ENCODE measurements around the gene OPALIN.
A peak's percentile ranks its signal among the peaks of the same experiment; 100 is the strongest.

OPALIN gene, protein sequence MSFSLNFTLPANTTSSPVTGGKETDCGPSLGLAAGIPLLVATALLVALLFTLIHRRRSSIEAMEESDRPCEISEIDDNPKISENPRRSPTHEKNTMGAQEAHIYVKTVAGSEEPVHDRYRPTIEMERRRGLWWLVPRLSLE

DNA sequence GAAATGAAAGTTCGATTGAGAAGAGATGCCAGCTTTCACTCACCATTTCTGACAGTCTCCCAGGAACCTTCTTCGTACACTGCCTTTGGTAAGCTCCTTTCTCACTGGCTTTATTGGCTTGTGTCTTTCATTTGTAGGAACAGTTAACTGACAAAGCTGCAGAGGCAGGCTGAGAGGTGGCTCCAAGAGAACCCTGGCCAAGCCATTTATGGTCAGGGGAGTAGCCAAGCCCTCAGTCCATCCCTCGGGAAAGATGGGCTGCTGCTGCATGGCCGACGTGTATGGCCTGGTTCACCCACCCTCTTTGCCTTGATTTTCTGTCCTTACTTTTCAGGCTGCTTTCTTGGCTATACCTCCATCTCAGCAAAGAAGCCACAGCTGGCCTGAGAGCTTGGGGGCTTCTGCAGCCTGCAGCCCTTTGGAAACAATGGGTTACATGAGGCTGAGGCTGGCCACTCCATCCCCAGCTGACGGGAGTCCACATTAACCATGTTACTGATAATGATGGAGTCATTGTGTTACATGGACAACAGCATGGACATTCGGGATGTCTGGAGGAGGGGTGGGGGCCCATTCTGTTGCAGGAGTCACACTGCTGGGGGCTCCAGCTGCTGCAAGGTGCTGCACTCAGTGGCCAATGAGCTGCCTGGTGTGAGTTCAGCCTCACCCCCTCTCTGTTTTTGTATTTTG is at the start of gene OPALIN:
Gene OPALIN, minus strand, starts transcription at position 152 of the 690 bp plus-strand sequence. Its CDS starts 106 bp downstream, at position 46.
- no peak for DNase-seq

DNA sequence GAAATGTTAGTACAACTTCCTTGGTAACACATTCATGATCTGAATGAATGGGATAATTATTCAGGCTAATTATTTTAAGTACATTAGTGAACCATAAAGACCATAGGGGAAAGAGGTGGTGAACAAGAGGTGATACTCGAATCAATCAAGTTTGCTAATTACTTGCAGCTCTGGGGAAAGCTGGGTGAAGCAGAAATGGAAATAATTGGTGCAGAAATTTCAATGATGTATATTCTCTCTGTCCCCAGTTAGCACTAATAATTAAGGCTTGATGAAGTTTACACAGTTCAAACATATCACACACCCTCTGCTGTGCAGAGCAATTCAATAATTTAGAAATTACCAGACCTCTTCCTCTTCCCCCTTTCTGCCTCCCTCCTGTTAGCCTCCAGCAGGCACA is 49.4 kb upstream of the OPALIN start:
- no peak for DNase-seq

DNA sequence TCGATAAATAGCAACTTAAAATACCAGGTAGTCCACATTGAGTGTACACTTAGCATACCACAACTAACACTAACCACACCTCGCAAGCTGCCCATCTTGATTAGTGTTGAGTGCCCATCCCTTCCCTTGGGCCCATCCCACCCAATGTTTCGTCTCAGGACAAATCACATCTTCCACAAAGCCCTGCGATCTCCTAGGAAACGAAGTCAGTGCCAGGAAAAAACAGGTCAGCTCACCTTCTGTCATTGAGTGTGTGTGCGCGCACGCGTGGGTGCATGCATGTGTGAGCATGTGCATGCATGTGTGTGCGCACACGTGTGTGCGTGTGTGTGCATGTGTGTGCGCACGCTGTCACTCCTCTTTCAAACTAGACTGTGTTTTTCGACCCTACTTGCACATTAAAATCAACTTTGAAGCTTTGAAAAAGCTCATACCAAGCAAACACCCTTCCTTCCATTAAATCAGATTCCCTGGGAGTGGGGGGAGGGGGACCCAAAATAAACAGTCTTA is 48.8 kb upstream of the OPALIN start:
- DNase-seq, result no peak

DNA sequence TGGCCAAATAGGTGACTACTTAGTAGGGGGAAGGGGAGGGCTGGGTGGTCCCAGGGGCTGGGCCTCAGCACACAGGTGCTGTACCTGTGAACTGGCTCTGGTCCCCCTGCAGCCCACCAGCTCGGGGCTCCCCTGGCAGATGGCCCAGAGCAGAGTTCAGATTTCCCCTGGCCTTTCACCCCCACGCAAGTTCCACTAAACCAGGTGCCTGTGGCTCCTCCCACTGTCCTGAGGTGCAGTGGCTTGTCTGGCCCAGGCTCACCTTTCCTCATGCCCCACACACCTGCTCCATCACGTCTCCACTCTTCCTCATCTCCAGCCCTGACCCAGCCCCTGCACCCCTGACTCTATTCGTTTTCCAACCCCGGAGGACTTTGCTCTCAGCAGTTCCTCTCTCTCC is 47.3 kb upstream of the OPALIN start:
- no peak for DNase-seq

DNA sequence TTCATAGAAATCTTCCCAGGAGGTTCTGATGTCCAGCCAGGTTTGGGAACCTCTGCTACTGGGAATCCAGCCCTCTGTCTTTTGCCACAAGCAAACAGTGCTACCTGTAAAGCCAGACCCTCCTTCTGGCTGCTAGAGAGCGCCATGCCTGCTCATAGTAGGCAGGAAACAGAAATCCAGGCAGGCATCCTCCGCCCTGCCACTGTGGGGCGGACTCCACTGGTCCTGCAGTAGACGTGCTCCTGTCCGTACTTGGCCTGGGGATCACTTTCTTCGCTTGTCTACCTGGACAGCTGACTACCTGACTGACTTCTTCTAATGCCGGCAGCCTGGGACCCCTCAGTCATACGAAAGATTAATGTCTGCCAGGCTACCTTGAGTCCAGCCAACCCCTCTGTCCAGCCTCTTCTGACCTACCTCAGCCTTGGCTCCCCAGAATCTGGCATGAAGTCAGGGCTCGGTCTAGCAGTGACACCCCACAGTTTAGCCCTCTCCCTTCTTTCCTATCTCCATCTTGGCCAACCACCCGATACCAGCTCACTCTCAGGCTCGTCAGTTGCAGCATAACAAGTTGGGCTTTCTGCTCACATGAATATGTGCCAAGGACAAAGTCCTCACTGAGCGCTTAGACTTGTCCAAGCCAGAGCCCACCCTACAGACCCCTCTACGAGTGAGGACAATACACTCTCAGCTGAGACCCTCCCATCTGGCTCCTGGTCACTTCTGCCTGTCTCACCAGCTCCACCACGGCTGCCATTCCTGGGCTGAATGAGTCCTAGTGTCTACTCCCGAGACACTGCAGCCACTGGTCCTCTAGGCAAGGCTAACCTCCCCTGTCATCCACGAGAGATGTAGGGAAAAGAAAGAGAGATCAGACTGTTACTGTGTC is 43.9 kb upstream of the OPALIN start:
- DNase-seq, result no peak

DNA sequence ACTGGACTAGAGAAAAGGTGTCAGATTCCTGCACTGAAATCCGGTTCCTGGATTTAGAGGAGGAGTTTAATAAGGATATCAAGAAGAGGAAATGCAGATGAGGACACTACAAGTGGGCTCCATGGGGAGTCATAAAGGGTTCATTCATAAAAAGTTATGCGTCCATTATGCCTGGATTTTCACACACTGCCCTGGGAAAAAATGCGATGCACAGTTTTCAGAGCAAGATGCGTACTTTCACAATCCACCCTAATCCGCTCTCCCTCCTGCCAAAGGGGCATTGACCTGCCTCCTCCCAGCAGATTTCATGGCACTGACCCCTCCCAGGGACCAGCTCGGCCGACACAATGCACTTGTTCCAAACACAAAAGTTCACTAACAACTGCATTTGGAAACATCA is 42.2 kb upstream of the OPALIN start:
- DNase-seq, result no peak

DNA sequence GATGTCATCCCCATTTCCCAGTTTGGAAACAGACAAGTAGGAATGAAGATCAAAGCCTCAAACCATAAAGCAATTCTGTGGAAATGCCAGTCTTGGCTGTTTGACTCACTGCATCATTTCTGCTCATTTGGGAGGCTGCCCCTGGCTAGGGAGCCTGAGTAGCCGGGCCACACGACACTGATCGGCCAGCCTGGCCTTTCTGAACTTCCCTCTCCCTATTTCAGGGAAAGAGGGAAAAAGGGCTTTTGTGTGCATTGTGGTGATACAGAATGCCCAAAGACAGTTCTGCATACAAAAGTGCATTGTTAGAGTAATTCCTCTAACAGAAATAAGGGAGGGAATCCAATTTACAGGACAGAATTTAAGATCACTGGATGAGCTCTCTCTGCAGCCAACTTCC is 41.7 kb upstream of the OPALIN start:
- no peak for DNase-seq

DNA sequence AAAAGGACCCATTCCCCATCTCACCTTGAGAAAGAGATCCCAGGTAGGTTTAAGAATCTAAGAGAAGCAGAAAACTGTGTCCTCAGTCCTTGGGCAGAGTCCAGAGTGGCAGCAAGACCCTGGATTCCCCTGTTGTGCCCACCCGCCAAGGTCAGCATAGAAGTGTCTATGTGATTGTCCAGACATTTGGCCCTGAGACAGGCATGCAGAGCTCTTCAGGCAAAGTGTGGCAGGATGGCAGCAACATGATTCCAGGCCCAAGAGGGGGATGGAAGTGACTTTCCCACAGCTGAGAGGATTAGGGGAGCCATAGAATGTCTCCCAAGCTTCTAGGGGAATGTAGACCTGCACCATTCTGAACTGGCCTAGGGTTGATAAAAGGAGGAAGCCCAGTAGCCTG is 39.1 kb upstream of the OPALIN start:
- no peak for DNase-seq

DNA sequence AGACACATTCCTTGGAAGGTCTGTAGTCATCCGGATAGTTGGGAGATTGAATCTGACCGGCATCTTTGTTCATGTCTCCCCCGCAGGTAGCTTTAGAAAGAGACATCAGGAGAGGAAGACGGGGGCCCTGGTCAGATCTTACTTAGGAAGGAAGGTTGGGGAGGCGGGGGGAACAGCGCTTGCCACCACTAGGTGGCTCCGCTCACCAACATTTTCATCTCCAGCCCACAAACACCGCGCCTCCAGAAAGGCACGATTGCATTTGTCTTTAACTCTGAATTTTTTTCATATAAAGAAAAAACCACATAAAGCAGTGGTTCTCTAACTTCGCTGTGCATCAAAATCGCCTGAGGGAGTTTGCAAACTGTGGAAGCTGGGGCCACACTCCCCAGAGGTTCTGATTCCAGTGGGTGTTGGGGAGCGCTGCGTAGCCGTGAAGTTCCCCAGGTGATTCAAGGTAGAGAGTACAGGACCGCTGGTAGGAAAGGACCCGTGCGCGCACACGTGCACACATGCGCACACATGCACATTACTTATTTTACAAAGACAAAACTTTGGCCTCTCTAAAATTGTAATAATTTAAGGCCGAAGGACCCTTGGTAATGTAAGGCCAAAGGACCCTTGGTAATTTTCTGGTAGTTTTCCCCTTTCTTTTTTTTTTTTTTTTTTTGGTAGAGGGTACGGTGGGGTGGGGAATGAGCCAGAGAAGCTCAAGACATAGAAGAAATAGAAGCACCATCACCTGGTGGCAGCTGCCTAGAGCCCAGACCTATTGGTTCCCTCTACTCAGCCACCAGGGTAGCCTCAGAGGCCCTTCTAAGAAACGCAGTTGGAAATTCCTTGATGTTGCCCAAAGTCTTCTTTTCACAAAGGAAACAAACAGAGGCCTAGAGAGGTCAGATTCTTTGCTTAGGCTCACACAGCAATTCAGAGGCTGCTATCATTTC is 37.4 kb upstream of the OPALIN start:
- peak; percentile 8 for DNase-seq

DNA sequence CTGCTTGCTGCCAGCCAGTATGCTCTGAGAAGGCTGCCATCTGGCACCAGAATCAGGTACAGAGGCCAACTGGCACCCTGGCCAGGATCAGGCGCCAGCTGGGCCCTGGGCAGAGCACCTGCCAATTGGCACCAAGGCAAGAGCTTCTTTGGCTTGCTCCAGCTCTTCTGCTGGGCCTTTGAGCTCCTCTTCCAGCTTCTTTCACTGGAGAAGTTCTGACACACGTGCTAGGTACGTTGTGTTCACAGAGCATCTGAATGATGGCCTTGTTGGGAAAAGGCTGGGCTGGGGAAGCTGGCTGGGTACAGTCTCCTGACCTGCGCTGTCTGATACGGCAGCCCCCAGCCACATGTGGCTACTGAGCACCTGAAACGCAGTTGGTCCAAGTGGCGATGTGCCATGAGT is 31.7 kb upstream of the OPALIN start:
- DNase-seq, result no peak

DNA sequence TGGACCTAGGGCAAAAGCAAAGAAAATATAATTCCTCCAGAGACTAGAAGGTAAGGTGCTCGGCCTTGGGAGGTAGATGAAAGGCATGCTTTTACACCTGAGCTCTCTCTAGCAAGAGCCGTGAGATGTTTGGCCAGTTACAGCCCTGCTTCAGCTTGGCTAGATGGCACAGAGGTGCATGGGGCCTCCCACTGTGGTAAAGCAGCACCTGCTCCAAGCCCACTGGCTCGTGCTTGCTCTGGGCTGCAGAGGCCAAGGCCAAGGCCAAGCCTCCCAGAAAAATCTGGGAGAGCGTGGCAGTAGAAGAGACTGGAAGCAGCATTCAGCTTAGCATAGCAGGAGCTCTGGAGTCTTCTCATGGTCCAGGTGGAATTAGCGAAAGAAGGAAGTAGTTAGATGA is 31.0 kb upstream of the OPALIN start:
- DNase-seq, result no peak

DNA sequence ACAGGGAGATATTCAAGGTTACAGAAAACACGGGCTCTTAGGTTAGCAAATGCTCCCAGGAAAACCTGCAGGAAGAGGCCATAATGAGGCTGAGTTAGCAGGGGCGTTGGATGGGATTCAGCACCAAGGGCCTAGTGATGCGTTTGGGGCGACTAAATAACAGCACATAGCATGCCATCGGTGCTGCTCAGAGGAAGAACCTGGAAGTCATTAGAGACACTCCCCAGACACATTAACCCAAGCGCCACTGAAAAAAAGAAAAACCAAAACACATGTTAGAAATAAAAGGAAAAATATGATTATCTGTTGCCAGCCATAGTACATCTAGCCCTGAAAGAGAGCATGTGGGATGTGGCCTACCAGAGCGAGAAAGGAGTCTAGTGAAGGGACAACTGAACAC is 28.8 kb upstream of the OPALIN start:
- no peak for DNase-seq

DNA sequence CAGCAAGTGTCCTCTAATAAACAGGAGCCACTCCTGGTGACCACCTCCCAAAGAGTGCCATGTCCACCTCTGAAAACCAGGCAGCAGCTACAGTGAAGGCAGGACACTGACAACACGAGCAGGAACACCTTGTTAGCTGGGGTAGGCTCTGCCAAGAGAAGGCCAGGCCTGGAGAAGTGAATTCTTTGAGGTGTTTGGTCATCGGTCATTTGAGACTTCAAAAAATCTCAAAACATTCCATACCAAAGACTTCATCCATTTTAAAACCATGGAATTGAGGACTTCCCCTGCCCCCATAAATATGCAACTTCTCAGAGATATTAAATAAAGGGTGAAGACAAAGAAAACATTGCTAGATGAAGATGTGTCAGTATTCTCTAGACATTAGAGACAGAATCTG is 28.4 kb upstream of the OPALIN start:
- no peak for DNase-seq

DNA sequence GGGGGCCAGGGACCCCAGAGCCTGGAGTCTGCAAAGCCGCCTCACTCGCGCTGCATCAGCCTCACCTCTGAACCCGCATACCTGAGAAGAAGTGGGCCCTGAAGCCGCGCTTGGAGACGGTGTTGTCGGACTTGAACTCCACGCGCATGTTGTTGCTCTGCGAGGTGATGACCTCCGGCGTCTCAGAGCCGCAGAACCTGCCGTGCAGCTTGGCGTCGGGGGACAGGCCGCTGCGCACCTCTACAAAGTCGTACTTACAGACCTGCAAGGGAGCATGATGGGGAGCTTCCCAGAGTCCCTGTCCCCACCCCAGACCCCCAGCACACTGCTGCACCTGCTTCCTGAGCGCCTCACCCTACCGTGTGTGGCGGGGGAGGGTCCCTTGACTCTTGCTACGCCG is 25.7 kb upstream of the OPALIN start:
- no peak for DNase-seq

DNA sequence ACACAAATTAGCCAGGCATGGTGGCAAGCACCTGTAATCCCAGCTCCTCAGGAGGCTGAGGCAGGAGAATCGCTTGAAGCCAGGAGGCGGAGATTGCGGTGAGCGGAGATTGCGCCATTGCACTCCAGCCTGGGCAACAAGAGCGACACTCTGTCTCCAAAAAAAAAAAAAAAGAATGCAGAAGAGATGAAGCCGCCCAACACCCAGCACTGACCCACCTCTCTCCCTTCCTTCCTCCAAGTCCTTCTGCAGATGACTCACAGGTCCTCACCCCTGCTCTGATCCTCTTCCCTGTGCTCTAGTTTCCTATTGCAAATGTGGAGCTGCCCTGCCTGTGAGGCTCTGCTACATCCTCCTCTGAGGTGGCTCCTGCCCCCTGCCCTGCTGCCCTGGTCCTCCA is 22.0 kb upstream of the OPALIN start:
- DNase-seq, result no peak

DNA sequence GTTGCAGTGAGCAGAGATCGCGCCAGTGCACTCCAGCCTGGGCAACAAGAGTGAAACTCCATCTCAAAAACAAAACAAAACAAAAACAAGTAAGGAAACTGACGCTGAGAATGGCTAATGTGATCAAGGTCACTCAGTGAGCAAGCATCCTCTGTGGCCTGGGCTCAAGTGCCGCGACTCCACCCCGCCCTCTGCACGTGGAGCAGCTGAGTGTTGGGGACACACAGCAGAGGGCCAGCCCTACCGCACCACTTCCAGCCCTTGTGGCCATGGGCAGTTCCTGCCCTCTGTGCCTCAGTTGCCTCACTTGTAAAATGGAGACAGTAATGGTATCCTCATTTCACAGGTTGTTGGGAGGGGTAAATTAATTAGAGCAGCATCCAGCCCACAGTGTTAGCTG is 21.0 kb upstream of the OPALIN start:
- DNase-seq, result no peak

DNA sequence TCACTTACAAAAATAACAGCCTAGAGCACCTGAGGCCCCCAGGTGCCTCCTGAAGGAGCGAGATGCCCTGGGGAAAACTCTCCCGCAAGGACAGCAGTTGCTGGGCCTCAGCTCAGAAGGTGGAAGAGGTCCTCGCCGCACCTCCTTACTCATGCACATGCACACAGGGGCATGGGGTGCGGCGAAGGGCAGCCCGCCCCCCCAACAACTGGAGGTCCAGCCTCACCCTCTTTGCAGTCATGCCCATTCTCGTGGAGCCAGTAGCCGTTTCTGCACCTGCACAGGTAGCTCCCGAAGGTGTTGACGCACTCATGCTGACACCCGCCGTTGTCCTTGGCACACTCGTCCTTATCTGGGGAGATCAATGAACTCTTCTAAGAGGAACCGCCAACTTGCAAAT is 19.9 kb upstream of the OPALIN start:
- DNase-seq, result no peak

DNA sequence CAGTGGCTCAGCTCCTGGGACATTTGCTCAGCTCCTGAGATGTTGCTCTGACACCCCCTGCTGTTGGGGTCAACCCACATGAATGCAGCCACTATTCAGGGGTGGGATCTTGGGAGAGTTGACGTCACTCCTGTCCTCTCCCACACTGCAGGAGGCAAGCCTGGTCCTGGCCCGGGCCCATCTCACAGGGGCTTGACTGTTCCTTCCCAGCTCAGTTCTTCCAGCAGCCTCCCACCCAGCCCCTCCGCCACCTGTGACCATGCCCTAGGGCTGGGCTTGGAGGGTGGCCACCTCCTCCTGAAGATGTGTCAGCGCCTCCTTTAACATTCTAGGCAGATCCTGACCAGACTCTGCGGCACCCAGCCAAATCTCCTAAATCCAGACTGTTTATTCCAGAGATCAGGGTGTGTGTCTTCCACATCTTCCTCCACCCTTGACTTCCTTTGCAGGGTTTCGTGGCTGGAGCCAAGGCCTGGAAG is 19.1 kb upstream of the OPALIN start:
- DNase-seq, result no peak

DNA sequence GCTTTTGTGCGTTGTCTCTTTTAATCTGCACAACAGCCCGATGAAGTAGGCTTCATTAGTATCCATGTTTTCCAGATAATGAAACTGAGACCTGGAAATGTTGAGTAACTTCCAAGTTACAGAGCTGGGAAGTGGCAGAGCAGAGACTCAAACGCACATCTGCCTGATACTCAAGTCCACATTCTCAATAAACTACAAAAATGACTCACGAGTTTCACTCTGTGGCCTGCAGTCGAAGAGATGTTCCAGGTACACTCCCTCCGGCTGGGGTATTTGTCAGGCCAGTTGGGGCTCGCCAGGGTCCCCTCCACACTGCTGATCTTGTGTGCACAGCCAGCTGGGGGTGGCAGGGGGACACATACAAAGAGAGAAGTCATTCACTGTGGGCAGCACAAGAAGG is 17.7 kb upstream of the OPALIN start:
- DNase-seq, result no peak

DNA sequence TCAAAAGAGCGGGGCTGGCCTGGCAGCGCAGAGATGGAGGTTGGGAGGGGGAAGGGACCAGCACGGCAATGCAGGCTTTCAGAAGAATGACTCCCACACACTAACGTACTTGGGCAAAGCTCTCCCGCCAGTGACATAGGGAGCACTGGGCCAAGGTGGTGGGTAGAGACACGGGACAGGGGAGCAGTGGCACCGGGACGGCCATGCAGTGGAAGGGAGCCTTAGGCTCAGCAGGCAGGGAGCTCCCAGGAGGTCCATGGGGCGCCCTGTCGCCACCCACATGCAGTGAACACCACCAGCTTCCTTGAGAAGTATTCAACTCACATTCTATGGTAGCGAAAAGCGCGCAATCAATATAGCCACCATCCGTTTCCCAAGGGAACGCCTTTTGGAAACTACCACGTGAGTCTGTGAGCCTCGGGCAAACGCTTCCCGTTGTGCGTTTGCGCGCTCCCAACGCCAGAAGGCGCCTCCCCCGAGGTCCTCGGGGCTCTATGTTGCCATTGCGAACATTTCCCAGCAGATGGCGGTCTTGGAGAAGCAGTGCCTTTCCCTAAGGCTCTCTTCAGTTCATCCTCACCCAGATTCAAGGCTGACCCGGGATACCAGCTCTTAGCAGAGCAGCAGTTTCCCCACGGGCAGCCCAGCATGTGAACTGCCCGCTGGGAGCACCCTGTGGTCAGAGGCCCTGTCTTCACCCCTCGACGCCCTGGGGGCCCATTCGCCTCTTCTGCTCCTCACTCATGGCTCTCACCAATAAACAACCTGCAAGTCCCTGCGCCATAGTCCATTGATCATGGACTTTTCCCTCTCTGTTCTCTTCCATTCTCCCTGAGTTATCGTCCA is 16.4 kb upstream of the OPALIN start:
- DNase-seq, result peak; percentile 52

DNA sequence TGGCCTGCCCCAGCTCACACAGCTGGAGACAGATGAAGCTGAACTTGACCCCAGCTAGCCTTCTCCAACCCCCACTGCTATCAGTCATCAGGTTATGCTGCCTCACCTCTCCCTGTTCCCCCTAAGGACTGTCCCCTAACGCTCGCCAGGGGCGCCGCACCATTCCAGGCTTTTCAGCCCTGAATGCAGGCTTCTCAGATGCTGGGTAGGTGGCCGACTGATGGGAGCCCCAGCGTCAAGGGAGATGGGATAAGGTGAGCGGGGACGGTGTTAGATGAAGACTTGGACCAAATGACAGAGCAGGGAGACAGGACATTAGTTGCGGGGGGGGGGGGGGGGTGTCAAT is 15.8 kb upstream of the OPALIN start:
- no peak for DNase-seq

DNA sequence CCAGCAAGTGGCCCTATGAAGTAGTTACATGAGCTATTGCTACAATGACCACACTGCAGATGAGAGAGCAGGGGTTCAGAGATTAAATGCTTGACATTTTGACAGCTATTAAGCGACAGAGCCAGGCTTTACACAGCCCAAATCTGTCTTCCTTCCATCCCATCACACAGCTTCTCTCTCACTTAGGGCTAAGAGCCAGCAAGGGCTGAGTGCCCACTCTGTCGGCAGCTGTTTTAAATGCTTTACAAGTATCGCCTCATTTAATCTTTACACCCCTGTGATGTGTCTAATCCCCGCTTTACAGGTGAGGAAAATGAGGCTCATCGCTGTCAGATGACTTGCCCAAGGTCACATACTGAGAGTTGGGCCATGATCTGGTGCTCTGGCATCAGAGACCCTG is 15.2 kb upstream of the OPALIN start:
- DNase-seq, result no peak

All from NCI-H1105 (cell line).